H1 (cell line): ENCODE measurements around the gene GSE1. TPM values are rescaled to one million over a fixed set of nuclear protein-coding genes. Genes with fewer than 3 reads are reported as not detected.

Experiments used
- RAD21 ChIP-seq, 2 experiments: IDR thresholded peaks in 1 of 2; conservative IDR thresholded peaks in 1 of 2; 2 replicates each; pipeline ENCODE4 v1.6.1; 2011; ENCODE audit warnings: low read depth in 2 of 2, low read length in 2 of 2, improper control_type of control experiment in 1 of 2, inconsistent platforms in 1 of 2, mild to moderate bottlenecking in 1 of 2, moderate library complexity in 1 of 2
- RFX5 ChIP-seq: IDR thresholded peaks from 2 replicates; pipeline ENCODE4 v1.6.1; 2011; ENCODE audit warnings: low read depth, low read length, improper control_type of control experiment, borderline replicate concordance
- SP1 ChIP-seq: IDR thresholded peaks from 2 replicates; pipeline ENCODE4 v1.6.1; 2011; ENCODE audit warnings: low read depth, low read length
- polyA plus RNA-seq, 7 experiments: library from polyadenylated mRNA; depleted of rRNA in 3 of 7; stranded (reverse) in 5 of 7; unstranded in 2 of 7; fragments of >200 nt in 5 of 7; fragments of 200-250 nt in 2 of 7; gene quantifications; 1 replicate in 5 of 7; 2 replicates in 1 of 7; 4 replicates in 1 of 7; pipeline versions ENCODE4 v1.2.1 to v1.2.3, GENCODE V29; 2011 to 2013; ENCODE audit warnings: missing spikeins in 2 of 7, mixed read lengths in 2 of 7
- total RNA-seq: library from RNA; stranded (reverse); fragmentation: NEBNext Ultra II Directional; extraction: Animal tissue kit (Norgen Biotek cat#: 25700); gene quantifications from 2 replicates; pipeline ENCODE4 v1.2.1, GENCODE V29; 2021
- TF ChIP-seq, protein P1 (sequence below), 3 experiments: IDR thresholded peaks; 1 replicate in 2 of 3; 2 replicates in 1 of 3; pipeline versions ENCODE4 v1.5.1 to v1.6.1; 2011; ENCODE audit warnings: low read length in 3 of 3, mild to moderate bottlenecking in 3 of 3, inconsistent platforms in 2 of 3, low read depth in 1 of 3, moderate library complexity in 1 of 3; ENCODE audit not compliant: insufficient read depth in 1 of 3; ENCODE audit errors: control extremely low read depth in 1 of 3

GSE1 gene
- total and polyA plus RNA-seq, 2 of the 8 experiments (the other 6 are each of a cell fraction or from before 2014, with no cell fraction given): 26.0 to 65.6 TPM

DNA sequence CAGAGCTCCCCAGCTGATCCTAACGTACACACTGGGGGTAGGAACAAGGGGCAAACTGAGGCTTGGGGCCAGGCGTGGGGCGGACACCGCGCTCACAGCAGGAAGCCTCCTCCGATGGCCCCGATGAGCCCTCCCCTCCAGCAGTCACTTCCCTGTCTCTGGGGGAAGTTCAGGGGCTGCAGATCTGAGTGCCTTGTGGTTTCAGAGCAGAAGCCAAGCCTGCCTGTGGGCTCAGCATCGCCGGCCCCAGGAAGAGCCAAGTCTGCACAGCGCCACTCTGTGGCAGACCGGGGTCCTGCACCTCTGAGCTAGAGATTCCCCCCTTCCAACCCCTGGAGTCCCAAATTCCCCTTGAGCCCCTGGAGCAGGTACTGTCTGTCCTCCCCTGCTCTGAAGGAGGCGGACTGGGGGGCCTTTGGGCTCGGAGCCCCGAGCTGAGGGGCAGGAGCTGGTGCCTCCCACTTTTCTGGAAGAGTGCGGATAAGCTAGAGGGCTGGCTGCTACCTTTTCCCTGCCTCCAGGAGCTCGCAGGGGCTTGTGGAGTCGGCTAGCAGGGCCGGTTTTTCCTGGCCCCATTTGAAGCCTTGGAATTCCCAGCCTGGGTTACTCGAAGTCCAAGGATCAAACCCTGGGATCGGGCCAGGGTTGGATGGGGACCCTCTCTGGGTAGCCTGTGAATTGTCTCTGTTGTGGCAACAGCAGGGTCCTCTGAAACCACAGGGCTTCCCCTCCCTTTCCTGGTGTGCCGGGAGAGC is 2.9 kb downstream of the GSE1 start (continued):
- TF ChIP-seq RAD21 (IDR thresholded peaks at IDR 0.05 in 1 of 2, conservative IDR thresholded peaks at IDR 0.05 in 1 of 2; ENCODE audit: low read depth in 2 of 2, low read length in 2 of 2) (peak; percentile 68 to 74), SP1 (no peak), RFX5 (no peak)
- TF ChIP-seq, protein P1, sequence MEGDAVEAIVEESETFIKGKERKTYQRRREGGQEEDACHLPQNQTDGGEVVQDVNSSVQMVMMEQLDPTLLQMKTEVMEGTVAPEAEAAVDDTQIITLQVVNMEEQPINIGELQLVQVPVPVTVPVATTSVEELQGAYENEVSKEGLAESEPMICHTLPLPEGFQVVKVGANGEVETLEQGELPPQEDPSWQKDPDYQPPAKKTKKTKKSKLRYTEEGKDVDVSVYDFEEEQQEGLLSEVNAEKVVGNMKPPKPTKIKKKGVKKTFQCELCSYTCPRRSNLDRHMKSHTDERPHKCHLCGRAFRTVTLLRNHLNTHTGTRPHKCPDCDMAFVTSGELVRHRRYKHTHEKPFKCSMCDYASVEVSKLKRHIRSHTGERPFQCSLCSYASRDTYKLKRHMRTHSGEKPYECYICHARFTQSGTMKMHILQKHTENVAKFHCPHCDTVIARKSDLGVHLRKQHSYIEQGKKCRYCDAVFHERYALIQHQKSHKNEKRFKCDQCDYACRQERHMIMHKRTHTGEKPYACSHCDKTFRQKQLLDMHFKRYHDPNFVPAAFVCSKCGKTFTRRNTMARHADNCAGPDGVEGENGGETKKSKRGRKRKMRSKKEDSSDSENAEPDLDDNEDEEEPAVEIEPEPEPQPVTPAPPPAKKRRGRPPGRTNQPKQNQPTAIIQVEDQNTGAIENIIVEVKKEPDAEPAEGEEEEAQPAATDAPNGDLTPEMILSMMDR (IDR thresholded peaks at IDR 0.05; ENCODE audit: control extremely low read depth in 1 of 3, insufficient read depth in 1 of 3, low read depth in 1 of 3, low read length in 3 of 3): peak in 2 of 3 experiments; percentile 92 to 97; a peak in 3 of 4 replicates
